ENCODE results near the gene FLNB. TPM values are rescaled to one million over a fixed set of nuclear protein-coding genes. Genes with fewer than 3 reads are reported as not detected.

Gene FLNB
- total RNA-seq, 1 donor from 2014 or later: 40.4 TPM

DNA sequence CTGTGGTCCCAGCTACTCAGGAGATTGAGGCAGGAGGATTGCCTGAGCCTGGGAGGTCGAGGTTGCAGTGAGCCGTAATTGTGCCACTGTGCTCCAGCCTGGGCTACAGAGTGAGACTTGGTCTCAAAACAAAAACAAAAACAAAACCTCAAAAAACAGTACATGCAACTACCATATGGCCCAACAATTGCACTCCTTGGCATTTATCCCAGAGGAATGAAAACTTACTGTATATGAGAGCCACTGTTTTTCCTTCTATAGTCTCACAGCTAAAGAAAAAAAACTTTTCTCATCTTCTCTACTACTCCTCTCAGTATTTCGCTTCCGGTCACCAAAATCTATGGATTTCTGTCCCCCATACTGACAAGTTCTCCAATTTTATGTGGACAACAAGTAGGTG, 84.3 kb downstream of the FLNB start:
- H3K27me3 Mint-ChIP-seq (ENCODE audit: low read depth): no peaks in the 10 kb centered on the region
- no peak for DNase-seq (ENCODE audit: low read depth, low spot score)
- no peak overlapping the region for H3K4me3 Mint-ChIP-seq
- H3K4me1 Mint-ChIP-seq: no peaks in the 10 kb centered on the region
- no peaks in the 10 kb centered on the region for H3K36me3 Mint-ChIP-seq (ENCODE audit: low read depth)
- TF ChIP-seq, protein P1, sequence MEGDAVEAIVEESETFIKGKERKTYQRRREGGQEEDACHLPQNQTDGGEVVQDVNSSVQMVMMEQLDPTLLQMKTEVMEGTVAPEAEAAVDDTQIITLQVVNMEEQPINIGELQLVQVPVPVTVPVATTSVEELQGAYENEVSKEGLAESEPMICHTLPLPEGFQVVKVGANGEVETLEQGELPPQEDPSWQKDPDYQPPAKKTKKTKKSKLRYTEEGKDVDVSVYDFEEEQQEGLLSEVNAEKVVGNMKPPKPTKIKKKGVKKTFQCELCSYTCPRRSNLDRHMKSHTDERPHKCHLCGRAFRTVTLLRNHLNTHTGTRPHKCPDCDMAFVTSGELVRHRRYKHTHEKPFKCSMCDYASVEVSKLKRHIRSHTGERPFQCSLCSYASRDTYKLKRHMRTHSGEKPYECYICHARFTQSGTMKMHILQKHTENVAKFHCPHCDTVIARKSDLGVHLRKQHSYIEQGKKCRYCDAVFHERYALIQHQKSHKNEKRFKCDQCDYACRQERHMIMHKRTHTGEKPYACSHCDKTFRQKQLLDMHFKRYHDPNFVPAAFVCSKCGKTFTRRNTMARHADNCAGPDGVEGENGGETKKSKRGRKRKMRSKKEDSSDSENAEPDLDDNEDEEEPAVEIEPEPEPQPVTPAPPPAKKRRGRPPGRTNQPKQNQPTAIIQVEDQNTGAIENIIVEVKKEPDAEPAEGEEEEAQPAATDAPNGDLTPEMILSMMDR (conservative IDR thresholded peaks at IDR 0.05): no peak
- H3K27ac Mint-ChIP-seq (ENCODE audit: unreplicated experiment): no peak overlapping the region
- H3K9me3 Mint-ChIP-seq: peaks cover 2% of the 10 kb centered on the region

DNA sequence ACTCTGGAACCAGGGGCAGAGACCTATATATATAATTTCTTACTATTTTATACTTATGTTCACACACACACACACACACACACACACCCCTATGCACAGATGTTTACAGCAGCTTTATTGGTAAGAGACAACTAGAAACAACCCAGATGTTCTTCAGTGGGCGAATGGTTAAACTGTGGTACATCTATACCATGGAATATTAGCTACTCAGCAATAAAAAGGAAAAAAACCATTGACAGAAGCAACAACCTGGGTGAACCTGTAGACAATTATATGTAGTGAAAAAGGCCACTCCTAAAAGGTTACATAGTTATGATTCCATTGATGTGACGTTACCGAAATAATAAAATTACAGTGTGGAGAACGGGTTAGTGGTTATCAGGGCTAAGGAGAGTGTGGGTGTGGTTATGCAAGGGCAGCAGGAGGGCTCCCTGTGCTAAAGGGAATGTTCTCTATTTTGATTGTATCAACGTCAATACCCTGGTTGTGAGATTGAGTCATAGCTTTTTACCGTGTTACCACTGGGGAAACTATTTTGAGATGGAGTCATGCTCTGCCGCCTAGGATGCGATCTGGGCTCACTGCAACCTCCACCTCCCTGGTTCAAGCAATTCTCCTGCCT, 85.5 kb downstream of the FLNB start:
- Mint-ChIP-seq H3K27ac (ENCODE audit: unreplicated experiment) (no peak overlapping the region), H3K4me3 (no peak overlapping the region), H3K27me3 (ENCODE audit: low read depth) (no peaks in the 10 kb centered on the region), H3K9me3 (peaks cover 2% of the 10 kb centered on the region), H3K36me3 (ENCODE audit: low read depth) (no peaks in the 10 kb centered on the region), H3K4me1 (no peaks in the 10 kb centered on the region)
- no peak for DNase-seq (ENCODE audit: low read depth, low spot score)
- TF ChIP-seq, protein P1 (conservative IDR thresholded peaks at IDR 0.05): no peak

DNA sequence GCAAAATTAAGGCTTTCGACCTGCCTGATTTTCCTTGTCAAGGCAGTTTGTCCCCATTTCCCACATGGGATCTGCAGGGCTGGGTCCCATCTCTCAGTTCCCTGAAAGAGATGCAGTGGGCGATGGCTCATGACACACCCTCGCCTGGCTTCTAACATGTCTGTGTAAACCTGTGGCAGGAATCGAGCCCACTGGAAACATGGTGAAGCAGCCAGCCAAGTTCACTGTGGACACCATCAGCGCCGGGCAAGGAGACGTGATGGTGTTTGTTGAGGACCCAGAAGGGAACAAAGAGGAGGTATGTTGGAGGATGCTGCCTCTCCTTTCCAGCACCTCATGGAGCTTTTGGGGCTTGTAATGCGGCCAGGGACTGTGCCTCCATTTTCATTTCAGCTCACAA, 86.4 kb downstream of the FLNB start:
- Mint-ChIP-seq H3K4me1 (no peaks in the 10 kb centered on the region), H3K27ac (ENCODE audit: unreplicated experiment) (no peak overlapping the region), H3K4me3 (no peak overlapping the region), H3K36me3 (ENCODE audit: low read depth) (no peaks in the 10 kb centered on the region), H3K9me3 (peaks cover 2% of the 10 kb centered on the region), H3K27me3 (ENCODE audit: low read depth) (no peaks in the 10 kb centered on the region)
- no peak for DNase-seq (ENCODE audit: low read depth, low spot score)
- TF ChIP-seq, protein P1 (conservative IDR thresholded peaks at IDR 0.05): no peak

DNA sequence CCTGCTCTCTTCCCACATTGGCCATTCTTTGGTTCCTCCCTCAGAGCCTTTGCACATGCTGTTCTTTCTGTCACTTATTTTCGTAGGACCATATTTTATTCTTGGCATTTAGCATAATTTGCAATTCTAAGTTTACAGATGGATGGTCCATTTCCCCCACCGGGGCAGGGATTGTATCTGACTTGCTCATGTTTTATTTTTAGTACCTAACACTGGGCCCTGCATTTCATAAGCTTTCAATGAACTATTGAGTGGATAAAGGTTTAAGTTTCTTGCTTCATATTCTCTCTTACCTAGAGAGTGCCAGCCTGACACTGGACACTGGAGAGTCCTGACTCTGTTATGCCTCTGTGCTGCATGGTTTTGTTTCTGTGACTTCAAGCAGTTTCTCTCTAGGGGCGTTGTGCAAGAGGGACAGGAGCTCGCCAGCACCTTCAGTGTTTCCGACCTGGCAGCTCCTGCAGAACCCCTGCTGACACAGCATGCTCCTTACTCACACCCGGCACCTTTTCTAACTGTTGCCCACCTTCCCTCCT, 87.4 kb downstream of the FLNB start:
- Mint-ChIP-seq H3K36me3 (ENCODE audit: low read depth) (no peaks in the 10 kb centered on the region), H3K4me1 (no peaks in the 10 kb centered on the region), H3K9me3 (peaks cover 2% of the 10 kb centered on the region), H3K4me3 (no peak overlapping the region), H3K27me3 (ENCODE audit: low read depth) (no peaks in the 10 kb centered on the region), H3K27ac (ENCODE audit: unreplicated experiment) (no peak overlapping the region)
- no peak for DNase-seq (ENCODE audit: low read depth, low spot score)
- TF ChIP-seq, protein P1 (conservative IDR thresholded peaks at IDR 0.05): no peak

DNA sequence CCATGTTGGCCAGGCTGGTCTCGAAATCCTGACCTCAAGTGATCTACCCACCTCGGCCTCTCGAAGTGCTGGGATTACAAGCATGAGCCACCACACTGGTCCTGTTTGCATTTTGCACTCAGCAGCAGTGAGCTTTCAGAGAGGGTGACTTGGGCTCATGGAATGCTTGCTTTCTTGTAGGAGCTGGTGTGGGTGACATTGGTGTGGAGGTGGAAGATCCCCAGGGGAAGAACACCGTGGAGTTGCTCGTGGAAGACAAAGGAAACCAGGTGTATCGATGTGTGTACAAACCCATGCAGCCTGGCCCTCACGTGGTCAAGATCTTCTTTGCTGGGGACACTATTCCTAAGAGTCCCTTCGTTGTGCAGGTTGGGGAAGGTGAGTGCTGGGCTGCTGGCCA, 90.3 kb downstream of the FLNB start:
- Mint-ChIP-seq H3K4me3 (no peak overlapping the region), H3K27me3 (ENCODE audit: low read depth) (no peaks in the 10 kb centered on the region), H3K4me1 (peaks cover under 1% of the 10 kb centered on the region), H3K36me3 (ENCODE audit: low read depth) (peaks cover 5% of the 10 kb centered on the region), H3K27ac (ENCODE audit: unreplicated experiment) (no peak overlapping the region), H3K9me3 (peaks cover 2% of the 10 kb centered on the region)
- no peak for DNase-seq (ENCODE audit: low read depth, low spot score)
- TF ChIP-seq, protein P1 (conservative IDR thresholded peaks at IDR 0.05): no peak

All from neural crest cell (in vitro differentiated cells).